ENCODE data around the gene MLH1. TPM values are rescaled to one million over a fixed set of nuclear protein-coding genes. Genes with fewer than 3 reads are reported as not detected.

Gene MLH1
- total and polyA plus RNA-seq, 10 of the 15 experiments (the other 5 are each of a cell fraction or from before 2014, with no cell fraction given) = 58.6 to 109 (median 81.4) TPM

- CTCF ChIA-PET = interaction anchor here (0.6 kb wide), 1 partner anchor 177 kb away, joined by 4 read pairs; no protein-coding TSS in a partner anchor
- no peaks in the 10 kb centered on the region for H3K9me3 ChIP-seq (replicated peaks; ENCODE audit: control insufficient read depth, insufficient read depth, low read length)
- TF ChIP-seq NFXL1 (IDR thresholded peaks at IDR 0.05; ENCODE audit: borderline replicate concordance) (no peak), STAT1 (conservative IDR thresholded peaks at IDR 0.05) (no peak), TARDBP (IDR thresholded peaks at IDR 0.05; ENCODE audit: borderline replicate concordance) (no peak), RELA (IDR thresholded peaks at IDR 0.05; ENCODE audit: borderline replicate concordance, partially characterized antibody) (no peak), TCF3 (IDR thresholded peaks at IDR 0.05; ENCODE audit: borderline replicate concordance, insufficient read depth, low read depth, low read length) (no peak), TAF1 (IDR thresholded peaks at IDR 0.05; ENCODE audit: borderline replicate concordance, low read depth, low read length) (no peak), YY1 (IDR thresholded peaks at IDR 0.05; ENCODE audit: low read depth, low read length) (no peak), RBBP5 (conservative IDR thresholded peaks at IDR 0.05) (no peak), E4F1 (IDR thresholded peaks at IDR 0.05; ENCODE audit: borderline replicate concordance, partially characterized antibody) (no peak), ZNF24 (IDR thresholded peaks at IDR 0.05) (no peak), NFYA (IDR thresholded peaks at IDR 0.05; ENCODE audit: borderline replicate concordance, low read depth, low read length) (no peak)
- FAIRE-seq (no peak), ATAC-seq (no peak), DNase-seq (ENCODE audit: low read depth, low spot score) (no peak)
- H3K9ac ChIP-seq (ENCODE audit: control insufficient read depth, insufficient read depth, low read length) = no peak overlapping the region
- no peak overlapping the region for H2AFZ ChIP-seq (ENCODE audit: control insufficient read depth, low read depth, low read length)
- RAD21 ChIA-PET (ENCODE audit: unreplicated experiment) = no interaction called here
- no peak overlapping the region for H3K4me2 ChIP-seq (ENCODE audit: control insufficient read depth, insufficient read depth)
- SMC1A ChIA-PET (ENCODE audit: uncharacterized antibody, unreplicated experiment) = interaction anchor here (1.0 to 1.4 kb wide), 2 partner anchors 81 to 131 kb away, joined by 3 to 5 read pairs; no protein-coding TSS in a partner anchor
- no peak overlapping the region for H3K27ac ChIP-seq (ENCODE audit: control insufficient read depth, insufficient read depth)
- intact Hi-C loops (cut with micrococcal nuclease; ENCODE audit: unreplicated experiment) = no loop called here
- H3K79me2 ChIP-seq (ENCODE audit: control insufficient read depth, insufficient read depth, low read length) = no peaks in the 10 kb centered on the region
- in situ Hi-C loops (cut with MboI) = no loop called here
- POLR2A ChIA-PET = no interaction called here
- no peaks in the 10 kb centered on the region for H3K27me3 ChIP-seq (replicated peaks in 1 of 2; ENCODE audit: control insufficient read depth in 2 of 2, insufficient read depth in 2 of 2, low read length in 1 of 2)
- BruUV-seq (replicated peaks) = no TSS peak
- H3K36me3 ChIP-seq (ENCODE audit: control insufficient read depth in 2 of 2, insufficient read depth in 2 of 2, low read length in 1 of 2) = no peaks in the 10 kb centered on the region
- no peaks in the 10 kb centered on the region for H4K20me1 ChIP-seq (ENCODE audit: control insufficient read depth, insufficient read depth)
- 91% methylated on average over 3 of the region's 3 CpGs for WGBS (ENCODE audit: insufficient coverage, insufficient replicate concordance, low lambda C conversion rate, missing lambda C conversion rate)
- H3K4me1 ChIP-seq (ENCODE audit: control insufficient read depth, insufficient read depth, low read length) = no peaks in the 10 kb centered on the region
- no peak overlapping the region for H3K4me3 ChIP-seq
Observed at GRCh38 chr3:37082317-37082716, 89.0 kb downstream of the MLH1 start.

All from GM12878 (cell line).